Measurements from ENCODE around the gene PLXNB1.

GRCh38 chr3:48428088-48428571 lies 1.8 kb downstream of the PLXNB1 start:
- no peak for TF ChIP-seq SUZ12 (IDR thresholded peaks at IDR 0.05; ENCODE audit: extremely low read depth, insufficient read depth, insufficient read length)
- no peak for TF ChIP-seq YY1 (IDR thresholded peaks at IDR 0.05; ENCODE audit: insufficient read depth, insufficient read length)
- no peak for TF ChIP-seq ZNF274 (IDR thresholded peaks at IDR 0.05; ENCODE audit: low read depth, low read length)

Measured in NT2/D1 (cell line).